Breast epithelium (tissue), 3 donors: ENCODE data around the gene PCSK4.

Experiments used
- POLR2A ChIP-seq: fragments of 450-650 bp; IDR thresholded peaks from one replicate; pipeline ENCODE4 v1.6.1; 2016; ENCODE audit warnings: antibody characterized with exemption, mild to moderate bottlenecking, moderate library complexity
- POLR2AphosphoS5 ChIP-seq, 3 donors: sonication (generic); formaldehyde crosslinking; IDR thresholded peaks; one replicate each; pipeline ENCODE4 v1.6.1; 2017; ENCODE audit warnings: antibody characterized with exemption in 3 of 3
- TF ChIP-seq, protein P1 (sequence below), 3 donors: fragments of 450-650 bp; IDR thresholded peaks; one replicate each; pipeline ENCODE4 v1.5.1; 2016 to 2017; ENCODE audit warnings: antibody characterized with exemption in 3 of 3, mild to moderate bottlenecking in 3 of 3, moderate library complexity in 3 of 3

DNA sequence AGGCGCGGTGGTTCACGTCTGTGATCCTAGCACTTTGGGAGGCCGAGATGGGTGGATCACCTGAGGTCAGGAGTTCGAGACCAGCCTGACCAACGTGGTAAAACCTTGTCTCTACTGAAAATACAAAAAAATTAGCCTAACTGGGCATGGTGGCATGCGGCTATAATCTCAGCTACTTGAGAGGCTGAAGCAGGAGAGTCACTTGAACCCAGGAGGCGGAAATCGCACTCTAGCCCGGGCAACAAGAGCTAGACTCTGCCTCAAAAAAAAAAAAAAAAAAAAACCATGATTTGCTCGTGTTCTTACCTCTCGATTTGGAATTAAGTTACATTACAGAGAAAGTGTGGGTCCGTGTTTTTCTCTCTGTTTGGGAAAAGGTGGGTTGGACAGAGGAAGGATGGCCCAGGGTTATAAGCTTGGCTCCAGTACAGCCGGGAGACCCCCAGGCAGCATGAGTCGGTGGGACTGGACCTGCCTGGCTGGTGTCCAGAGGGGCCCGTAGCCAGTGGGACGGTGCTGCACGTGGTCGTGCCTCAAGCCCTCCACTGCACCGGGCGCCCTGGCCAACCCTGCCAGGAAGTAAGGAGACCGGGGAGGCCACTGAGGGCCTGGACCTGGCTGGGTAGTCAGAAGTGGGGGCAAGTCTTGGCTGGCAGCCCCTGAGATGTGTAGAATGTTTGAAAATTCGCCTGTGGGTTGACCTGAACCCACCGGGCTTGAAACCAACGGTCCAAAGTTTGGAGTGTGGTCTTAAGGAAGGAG, 48.3 kb downstream of the PCSK4 start:
- TF ChIP-seq, protein P1, sequence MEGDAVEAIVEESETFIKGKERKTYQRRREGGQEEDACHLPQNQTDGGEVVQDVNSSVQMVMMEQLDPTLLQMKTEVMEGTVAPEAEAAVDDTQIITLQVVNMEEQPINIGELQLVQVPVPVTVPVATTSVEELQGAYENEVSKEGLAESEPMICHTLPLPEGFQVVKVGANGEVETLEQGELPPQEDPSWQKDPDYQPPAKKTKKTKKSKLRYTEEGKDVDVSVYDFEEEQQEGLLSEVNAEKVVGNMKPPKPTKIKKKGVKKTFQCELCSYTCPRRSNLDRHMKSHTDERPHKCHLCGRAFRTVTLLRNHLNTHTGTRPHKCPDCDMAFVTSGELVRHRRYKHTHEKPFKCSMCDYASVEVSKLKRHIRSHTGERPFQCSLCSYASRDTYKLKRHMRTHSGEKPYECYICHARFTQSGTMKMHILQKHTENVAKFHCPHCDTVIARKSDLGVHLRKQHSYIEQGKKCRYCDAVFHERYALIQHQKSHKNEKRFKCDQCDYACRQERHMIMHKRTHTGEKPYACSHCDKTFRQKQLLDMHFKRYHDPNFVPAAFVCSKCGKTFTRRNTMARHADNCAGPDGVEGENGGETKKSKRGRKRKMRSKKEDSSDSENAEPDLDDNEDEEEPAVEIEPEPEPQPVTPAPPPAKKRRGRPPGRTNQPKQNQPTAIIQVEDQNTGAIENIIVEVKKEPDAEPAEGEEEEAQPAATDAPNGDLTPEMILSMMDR (IDR thresholded peaks at IDR 0.05) = no peak
- TF ChIP-seq POLR2AphosphoS5 (IDR thresholded peaks at IDR 0.05) = no peak
- TF ChIP-seq POLR2A = no peak
